Measurements from ENCODE around the gene IL1F10.

IL1F10 gene

DNA sequence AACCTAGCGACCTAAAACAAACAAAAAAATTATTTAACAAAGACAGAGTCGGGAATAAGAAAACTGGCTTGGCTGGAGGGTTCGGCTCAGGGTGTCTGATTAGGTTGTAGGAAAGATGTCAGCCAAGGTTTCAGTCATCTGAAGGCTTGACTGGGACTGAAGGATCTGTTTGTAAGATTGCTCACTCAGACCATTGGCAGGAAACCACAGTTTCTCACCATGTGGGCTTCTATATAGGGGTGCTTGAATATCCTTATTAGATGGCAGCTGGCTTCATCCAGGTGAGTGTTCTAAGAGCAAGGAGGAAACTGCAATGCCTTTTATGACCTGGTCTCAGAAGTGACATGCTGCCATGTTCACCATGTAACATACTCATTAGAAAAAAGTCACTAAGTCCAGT lies 14.1 kb upstream of the IL1F10 start:
- TF ChIP-seq, protein P1, sequence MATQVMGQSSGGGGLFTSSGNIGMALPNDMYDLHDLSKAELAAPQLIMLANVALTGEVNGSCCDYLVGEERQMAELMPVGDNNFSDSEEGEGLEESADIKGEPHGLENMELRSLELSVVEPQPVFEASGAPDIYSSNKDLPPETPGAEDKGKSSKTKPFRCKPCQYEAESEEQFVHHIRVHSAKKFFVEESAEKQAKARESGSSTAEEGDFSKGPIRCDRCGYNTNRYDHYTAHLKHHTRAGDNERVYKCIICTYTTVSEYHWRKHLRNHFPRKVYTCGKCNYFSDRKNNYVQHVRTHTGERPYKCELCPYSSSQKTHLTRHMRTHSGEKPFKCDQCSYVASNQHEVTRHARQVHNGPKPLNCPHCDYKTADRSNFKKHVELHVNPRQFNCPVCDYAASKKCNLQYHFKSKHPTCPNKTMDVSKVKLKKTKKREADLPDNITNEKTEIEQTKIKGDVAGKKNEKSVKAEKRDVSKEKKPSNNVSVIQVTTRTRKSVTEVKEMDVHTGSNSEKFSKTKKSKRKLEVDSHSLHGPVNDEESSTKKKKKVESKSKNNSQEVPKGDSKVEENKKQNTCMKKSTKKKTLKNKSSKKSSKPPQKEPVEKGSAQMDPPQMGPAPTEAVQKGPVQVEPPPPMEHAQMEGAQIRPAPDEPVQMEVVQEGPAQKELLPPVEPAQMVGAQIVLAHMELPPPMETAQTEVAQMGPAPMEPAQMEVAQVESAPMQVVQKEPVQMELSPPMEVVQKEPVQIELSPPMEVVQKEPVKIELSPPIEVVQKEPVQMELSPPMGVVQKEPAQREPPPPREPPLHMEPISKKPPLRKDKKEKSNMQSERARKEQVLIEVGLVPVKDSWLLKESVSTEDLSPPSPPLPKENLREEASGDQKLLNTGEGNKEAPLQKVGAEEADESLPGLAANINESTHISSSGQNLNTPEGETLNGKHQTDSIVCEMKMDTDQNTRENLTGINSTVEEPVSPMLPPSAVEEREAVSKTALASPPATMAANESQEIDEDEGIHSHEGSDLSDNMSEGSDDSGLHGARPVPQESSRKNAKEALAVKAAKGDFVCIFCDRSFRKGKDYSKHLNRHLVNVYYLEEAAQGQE (IDR thresholded peaks at IDR 0.05; ENCODE audit: insufficient replicate concordance, low read depth): no peak
- no peak for TF ChIP-seq GABPA (IDR thresholded peaks at IDR 0.05; ENCODE audit: low read depth)
- TF ChIP-seq, protein P2, sequence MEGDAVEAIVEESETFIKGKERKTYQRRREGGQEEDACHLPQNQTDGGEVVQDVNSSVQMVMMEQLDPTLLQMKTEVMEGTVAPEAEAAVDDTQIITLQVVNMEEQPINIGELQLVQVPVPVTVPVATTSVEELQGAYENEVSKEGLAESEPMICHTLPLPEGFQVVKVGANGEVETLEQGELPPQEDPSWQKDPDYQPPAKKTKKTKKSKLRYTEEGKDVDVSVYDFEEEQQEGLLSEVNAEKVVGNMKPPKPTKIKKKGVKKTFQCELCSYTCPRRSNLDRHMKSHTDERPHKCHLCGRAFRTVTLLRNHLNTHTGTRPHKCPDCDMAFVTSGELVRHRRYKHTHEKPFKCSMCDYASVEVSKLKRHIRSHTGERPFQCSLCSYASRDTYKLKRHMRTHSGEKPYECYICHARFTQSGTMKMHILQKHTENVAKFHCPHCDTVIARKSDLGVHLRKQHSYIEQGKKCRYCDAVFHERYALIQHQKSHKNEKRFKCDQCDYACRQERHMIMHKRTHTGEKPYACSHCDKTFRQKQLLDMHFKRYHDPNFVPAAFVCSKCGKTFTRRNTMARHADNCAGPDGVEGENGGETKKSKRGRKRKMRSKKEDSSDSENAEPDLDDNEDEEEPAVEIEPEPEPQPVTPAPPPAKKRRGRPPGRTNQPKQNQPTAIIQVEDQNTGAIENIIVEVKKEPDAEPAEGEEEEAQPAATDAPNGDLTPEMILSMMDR (IDR thresholded peaks at IDR 0.05; ENCODE audit: insufficient read depth, low read length): no peak
- TF ChIP-seq POLR2AphosphoS5 (IDR thresholded peaks at IDR 0.05; ENCODE audit: low read depth): no peak
- no peak for TF ChIP-seq SPI1 (IDR thresholded peaks at IDR 0.05; ENCODE audit: borderline replicate concordance, low read depth)
- Histone ChIP-seq H3K27ac (replicated peaks) (no peak overlapping the region), H3K4me3 (replicated peaks; ENCODE audit: insufficient read depth, low read length) (no peak overlapping the region), H3K27me3 (ENCODE audit: insufficient read depth, poor library complexity, severe bottlenecking) (no peaks in the 10 kb centered on the region)
- no peak for DNase-seq (ENCODE audit: low read depth in 1 of 2, low spot score in 1 of 2)

DNA sequence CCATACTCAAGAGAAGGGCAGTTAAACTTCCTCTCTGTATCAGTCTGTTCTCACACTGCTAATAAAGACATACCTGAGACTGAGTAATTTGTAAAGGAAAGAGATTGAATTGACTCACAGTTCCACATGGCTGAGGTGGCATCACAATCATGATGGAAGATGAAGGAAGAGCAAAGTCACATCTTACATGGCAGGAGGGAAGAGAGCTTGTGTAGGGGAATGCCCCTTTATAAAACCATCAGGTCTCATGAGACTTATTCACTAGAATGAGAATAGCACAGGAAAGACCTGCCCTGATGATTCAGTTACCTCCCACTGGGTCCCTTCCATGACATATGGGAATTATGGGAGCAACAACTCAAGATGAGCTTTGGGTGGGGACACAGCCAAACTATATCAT lies 13.7 kb upstream of the IL1F10 start:
- TF ChIP-seq GABPA (IDR thresholded peaks at IDR 0.05; ENCODE audit: low read depth) (no peak), SPI1 (IDR thresholded peaks at IDR 0.05; ENCODE audit: borderline replicate concordance, low read depth) (no peak), POLR2AphosphoS5 (IDR thresholded peaks at IDR 0.05; ENCODE audit: low read depth) (no peak)
- TF ChIP-seq, protein P1 (IDR thresholded peaks at IDR 0.05; ENCODE audit: insufficient replicate concordance, low read depth): no peak
- TF ChIP-seq, protein P2 (IDR thresholded peaks at IDR 0.05; ENCODE audit: insufficient read depth, low read length): no peak
- H3K27ac ChIP-seq (replicated peaks): no peak overlapping the region
- no peak for DNase-seq (ENCODE audit: low read depth in 1 of 2, low spot score in 1 of 2)
- H3K4me3 ChIP-seq (replicated peaks; ENCODE audit: insufficient read depth, low read length): no peak overlapping the region
- H3K27me3 ChIP-seq (ENCODE audit: insufficient read depth, poor library complexity, severe bottlenecking): no peaks in the 10 kb centered on the region

DNA sequence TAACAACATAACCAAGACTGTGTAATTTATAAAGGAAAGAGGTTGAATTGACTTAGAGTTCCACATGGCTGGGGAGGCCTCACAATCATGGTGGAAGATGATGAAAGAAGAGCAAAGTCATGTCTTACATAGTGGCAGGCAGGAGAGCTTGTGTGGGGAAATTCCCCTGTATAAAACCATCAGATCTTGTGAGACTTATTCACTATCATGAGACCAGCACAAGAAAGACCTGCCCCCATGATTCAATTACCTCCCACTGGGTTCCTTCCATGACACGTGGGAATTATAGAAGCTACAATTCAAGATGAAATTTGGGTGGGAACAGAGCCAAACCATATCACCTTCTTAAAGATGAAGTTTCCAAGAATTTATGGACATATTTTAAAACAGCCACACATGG lies 11.2 kb upstream of the IL1F10 start:
- Histone ChIP-seq H3K27me3 (ENCODE audit: insufficient read depth, poor library complexity, severe bottlenecking) (no peaks in the 10 kb centered on the region), H3K27ac (replicated peaks) (no peak overlapping the region), H3K4me3 (replicated peaks; ENCODE audit: insufficient read depth, low read length) (no peak overlapping the region)
- TF ChIP-seq SPI1 (IDR thresholded peaks at IDR 0.05; ENCODE audit: borderline replicate concordance, low read depth) (no peak), POLR2AphosphoS5 (IDR thresholded peaks at IDR 0.05; ENCODE audit: low read depth) (no peak), GABPA (IDR thresholded peaks at IDR 0.05; ENCODE audit: low read depth) (no peak)
- TF ChIP-seq, protein P2 (IDR thresholded peaks at IDR 0.05; ENCODE audit: insufficient read depth, low read length): no peak
- TF ChIP-seq, protein P1 (IDR thresholded peaks at IDR 0.05; ENCODE audit: insufficient replicate concordance, low read depth): no peak
- no peak for DNase-seq (ENCODE audit: low read depth in 1 of 2, low spot score in 1 of 2)

Measured in HL-60 (cell line).